GM19043 (cell line): Measurements from ENCODE around the gene COX8C.
"Not testable (repeated sequence)": the region's sequence is repeated elsewhere in the genome, so short reads cannot be mapped to it uniquely, and the experiment has no call there.

ENCODE experiments used
- ATAC-seq: cut with Tn5 transposase; IDR thresholded peaks from one replicate; pipeline ENCODE4 v1.9.1; 2021; ENCODE audit warnings: low read depth; ENCODE audit not compliant: unreplicated experiment

COX8C gene

DNA sequence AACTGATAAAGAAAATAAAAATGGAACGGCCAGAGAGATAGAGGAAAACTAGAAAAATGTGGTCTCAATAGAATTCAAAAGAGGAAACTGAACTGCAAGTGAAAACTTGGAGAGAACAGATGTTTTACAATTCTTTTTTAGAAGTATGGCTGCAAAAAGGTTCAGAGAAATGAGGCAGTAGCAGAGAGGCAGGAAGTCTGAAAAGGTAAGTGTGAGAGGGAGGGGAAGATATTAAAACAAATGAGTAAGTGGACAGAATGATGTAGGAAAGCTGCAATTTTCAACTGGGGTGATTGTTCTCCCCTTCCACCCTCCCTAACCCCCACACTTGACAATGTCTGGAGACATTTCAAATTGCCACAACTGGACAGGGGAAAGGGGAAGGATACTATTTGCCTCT lies 27.0 kb upstream of the COX8C start:
- ATAC-seq: peak; percentile 45

DNA sequence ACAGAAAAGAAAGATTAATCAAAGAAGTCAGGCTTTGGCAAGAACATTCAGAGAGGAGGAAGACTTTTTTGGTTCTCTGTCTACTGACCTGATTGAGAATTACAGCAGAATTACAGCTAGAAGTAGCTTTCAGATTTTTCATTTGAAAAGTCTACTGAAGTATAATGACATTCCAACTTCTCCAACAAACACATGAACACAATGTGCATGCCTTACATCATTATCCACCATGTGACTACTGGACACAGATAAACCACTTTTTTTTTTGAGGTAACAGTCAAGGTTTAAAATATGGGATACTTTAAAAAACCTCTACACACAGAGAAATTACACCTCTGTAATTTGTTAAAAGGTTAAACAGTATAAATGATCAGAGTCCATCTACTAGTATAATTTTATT lies 26.5 kb upstream of the COX8C start:
- ATAC-seq: no peak

DNA sequence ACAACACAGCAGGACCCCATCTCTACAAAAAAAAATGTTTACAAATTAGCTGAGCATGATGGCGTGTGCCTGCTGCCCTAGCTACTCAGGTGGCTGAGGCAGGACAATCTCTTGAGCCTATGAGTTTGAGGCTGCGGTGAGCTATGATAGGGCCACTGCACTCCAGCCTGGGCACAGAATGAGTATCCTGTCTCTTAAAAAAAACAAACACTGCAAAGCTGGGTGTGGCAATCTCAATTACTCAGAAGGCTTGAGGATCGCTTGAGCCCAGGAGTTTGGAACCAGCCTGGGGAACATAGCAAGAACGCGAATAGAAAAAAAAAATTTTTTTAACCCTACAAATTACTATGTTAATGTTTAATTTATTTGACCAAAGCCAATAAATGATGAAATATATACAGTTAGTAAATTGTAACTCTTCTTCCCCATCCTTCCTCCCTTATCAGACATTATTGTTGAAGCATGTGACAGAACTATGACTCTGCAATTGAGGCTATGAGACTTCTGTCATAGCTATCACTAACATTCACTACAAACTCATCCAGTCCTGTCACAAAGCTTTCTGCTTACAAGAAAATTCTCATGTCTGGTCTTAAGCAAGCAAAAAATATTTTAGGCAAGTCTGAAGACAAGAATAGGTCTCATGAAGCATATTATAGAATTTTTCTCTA lies 23.9 kb upstream of the COX8C start:
- ATAC-seq: no peak

DNA sequence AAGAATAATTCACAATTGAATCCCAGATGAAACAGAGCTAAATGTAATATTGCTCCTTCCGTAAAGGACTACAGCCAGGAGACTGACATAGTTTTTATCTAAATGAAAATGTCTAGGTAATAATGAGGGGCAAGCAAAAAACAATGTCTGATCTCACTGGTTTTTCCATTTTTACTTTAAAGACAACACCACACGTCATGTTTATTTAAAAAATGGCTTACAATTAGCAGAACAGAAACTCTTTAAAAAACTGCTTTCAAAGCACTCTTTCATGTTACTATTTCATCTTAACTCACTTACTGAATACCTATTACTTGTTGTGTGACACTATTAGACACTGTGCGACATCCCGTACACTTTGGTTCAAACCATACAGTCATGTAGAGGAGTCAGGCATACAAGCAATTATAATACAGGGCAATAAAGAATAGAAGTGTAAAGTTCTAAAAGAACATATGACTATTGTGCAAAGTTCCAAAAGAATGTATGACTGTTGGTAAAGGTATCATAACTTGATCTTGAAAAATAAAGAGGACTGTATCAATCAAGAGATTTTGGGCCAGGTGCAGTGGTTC lies 23.3 kb upstream of the COX8C start:
- ATAC-seq: no peak

DNA sequence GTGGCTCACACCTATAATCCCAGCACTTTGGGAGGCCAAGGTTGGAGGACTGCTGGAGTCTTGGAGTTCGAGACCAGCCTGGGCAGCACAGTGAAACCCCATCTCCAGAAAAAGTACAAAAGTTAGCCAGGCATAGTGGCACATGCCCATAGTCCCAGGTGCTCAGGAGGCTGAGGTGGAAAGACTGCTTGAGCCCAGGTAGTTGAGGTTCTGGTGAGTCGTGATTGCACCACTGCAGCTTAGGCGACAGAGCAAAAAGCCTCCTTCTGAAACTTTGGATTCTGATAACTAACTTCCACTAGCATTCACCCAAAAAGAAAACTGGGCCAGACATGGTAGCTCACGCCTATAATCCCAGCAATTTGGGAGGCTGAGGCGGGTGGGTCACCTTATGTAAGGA lies 20.8 kb upstream of the COX8C start:
- no peak for ATAC-seq

DNA sequence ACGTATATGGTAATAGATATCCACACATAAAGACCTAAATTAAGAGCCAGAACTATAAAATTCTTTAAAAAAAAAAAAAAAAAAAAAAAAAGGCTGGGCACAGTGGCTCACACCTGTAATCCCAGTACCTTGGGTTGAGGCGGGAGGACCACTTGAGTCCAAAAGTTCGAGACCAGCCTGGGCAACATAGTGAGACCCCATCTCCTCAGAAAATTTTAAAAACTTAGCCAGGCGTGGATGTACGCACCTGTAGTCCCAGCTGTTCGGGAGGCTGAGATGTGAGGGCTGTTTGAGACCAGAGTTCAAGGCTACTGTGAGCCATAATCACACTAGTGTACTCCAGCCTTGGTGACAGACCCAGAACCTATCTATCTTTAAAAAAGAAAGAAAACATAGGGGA lies 18.4 kb upstream of the COX8C start:
- no peak for ATAC-seq

DNA sequence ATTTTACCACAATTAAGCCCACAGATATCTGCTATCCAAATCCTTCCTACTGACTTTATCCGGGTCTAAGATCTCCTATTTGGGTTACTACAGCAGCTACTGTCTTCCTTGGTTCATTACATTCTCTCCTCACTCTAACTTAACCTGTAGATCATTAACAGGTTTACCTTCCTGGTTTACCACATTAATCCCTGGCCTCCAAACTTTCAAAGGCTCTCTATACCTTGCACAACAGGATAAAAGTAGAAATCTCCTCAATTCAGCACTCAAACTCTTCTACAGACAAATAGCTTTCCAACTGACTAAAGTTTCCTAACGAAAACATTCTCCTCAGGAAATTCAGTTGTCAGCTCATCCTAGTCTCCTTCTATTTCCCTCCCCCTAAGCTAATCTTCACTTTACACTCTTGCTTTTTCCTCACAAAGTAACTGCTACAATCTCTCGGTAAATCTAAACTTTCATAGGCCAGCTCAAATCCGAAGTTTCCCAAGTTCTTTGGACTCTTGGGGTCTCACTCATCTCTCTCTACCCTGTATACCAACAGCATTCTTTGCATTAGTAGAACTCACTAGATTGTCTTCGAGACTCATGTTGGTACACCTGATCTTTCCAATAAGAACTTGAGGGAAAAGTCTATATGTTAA lies 16.9 kb upstream of the COX8C start:
- ATAC-seq: no peak

DNA sequence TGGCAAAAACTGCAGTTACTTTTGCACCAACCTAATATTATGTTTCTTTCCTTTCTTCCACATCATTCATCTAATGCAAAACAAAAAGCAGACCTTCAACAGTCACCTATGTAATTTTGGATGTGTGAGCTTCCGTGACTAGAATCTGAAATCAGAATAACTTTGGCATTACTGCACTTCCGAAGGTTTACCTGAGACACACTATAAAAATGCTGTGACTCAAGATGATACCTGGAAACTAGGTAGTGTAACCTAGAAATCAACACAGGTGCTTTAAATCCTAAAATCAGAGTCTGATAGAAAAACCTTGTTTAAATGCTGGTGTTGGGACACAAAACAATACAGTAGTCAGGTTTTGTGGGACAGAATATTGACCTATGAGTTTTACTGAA lies 16.4 kb upstream of the COX8C start:
- ATAC-seq: no peak

DNA sequence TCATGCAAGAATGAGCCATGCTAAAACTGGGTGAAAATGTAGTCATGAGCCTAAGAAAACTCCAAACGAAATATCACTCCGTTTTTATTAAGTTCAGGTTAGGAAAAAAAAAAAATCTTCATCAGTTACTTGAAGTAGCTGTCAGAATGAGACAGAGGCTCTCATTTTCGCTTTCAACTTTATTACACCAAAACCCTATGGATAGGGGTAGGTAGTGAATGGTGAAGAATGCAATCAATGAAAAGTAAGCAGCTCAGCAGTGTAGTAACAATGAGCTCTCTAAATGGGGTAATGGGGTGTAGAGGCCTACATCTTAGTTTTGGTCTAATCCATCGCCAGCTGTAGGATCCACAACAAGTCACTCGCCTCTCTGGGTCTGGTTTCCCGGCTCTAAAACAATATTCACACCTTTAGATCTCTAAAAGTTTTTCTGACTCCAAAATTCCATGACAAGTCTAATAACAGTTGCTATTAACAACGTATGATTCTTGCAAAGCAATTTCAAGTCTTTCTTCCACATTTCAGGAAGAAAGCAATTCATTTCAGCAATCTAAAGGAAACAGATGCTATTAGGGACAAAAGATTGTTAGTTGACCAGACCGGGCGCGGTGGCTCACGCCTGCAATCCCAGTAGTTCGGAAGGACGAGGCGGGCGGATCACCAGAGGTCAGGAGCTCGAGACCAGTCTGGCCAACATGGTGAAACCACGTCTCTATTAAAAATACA lies 15.8 kb upstream of the COX8C start:
- no peak for ATAC-seq

DNA sequence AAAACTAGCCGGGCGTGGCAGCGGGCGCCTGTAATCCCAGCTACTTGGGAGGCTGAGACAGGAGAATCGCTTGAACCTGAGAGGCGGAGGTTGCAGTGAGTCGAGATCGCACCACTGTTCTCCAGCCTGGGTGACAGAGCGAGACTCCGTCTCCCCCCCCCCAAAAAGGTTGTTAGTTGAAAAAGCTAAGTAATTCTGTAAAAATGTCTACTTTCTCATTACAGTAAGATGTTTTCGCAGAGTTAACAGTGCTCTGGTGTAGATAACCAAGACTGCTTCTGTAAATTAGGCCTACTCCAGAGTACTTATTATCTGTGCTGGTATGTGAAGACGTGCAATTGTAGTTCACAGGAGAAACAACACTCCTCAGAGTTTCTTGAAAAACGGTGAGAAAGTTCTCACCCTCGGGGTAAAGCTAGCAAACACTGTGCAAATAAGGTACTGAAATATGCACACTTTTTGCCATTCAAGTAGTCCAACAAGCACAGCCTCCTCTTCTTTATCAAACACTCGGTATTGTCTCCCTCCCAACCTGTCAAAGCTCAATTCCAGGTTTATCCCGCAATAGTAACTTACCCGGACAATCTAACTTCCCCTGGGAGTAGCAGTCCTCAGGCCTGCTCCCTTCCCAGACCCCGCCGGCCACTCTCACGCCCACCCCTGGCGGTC lies 15.1 kb upstream of the COX8C start:
- no peak for ATAC-seq

DNA sequence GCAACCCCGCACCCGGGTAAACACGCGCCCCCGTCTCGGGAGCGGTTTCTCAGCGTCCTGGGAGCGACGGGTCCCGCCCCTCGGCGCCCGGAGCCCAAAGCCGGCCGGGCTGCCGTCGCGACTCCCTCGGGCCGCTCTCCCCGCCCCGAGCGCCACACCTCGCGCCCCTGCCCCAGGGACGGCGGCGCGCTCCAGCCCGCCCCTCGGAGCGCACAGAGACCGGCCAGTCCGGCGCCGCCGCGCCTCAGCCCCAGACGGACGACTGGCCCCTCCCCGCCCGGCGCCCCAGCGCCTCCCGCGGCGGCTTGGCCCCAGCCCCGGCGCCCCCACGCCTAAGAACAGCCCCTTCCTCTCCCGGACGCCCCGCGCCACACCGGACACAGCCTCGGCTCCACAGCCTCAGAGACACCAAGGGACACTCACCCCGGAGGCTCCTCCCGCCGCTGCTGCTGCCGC lies 14.6 kb upstream of the COX8C start:
- ATAC-seq: peak; percentile 46

DNA sequence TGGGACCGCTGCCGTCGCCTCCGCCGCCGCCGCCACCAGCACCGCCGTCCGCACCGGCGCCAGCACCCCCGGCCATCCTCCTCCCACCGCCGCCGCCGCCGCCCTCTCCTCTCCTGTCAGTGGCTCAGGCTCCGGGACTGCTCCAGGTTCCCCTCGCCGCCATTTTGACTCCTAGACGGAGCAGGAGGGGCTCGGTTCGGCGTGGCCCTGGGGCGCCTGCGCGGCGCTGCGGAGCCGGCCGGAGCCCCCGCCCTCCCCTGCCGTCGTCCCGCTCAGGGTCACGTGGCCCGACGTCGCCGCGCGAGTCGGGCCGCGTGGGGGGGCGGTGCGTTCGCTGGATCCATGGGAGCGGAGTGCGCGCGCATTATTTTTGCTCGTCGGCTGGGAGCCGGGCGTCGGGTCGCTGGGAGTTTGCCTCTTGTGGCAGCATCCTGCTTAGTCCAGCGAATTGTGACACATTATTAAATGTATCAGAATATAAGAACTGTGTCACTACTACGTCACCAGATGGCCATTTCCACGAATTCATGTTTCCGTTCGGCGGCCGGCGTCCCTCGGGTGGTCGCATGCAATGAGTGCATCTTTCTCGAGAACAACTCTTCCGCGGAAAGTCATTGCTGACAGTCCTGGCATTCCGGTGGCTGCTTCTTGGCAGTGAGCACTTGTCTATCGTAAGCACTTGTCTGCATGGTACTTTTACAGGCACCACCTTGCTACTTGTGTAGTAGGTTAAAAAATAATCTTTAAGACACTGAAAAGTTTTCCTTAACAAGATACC lies 13.9 kb upstream of the COX8C start, which contains the start of gene BTBD7:
Gene BTBD7, minus strand, starts transcription at position 184 of the 778 bp plus-strand sequence. CDS start 36,985 bp downstream, outside the sequence.
- peak; percentile 66 for ATAC-seq

DNA sequence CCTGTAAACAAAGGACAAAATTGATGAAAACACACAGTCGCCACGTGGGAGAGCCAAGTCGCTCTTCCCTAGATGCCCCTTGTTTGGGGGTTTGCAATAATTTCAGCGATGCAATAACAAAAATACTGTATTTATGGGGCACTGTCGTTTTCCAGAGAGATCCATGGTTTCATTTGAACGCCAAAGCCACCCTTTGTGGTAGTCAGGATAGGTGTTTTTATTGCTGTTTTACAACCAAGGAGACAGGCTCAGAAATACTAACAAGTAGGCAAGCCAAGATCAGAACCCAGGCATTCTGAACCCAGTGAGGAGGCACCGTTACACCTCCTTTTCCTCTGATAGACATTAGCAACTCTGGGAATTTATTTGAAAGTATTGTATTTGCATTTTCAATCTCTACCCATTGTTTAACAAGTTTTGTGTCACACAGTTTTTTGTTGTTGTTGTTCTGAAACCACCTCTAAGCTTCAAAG lies 13.3 kb upstream of the COX8C start:
- no peak for ATAC-seq

DNA sequence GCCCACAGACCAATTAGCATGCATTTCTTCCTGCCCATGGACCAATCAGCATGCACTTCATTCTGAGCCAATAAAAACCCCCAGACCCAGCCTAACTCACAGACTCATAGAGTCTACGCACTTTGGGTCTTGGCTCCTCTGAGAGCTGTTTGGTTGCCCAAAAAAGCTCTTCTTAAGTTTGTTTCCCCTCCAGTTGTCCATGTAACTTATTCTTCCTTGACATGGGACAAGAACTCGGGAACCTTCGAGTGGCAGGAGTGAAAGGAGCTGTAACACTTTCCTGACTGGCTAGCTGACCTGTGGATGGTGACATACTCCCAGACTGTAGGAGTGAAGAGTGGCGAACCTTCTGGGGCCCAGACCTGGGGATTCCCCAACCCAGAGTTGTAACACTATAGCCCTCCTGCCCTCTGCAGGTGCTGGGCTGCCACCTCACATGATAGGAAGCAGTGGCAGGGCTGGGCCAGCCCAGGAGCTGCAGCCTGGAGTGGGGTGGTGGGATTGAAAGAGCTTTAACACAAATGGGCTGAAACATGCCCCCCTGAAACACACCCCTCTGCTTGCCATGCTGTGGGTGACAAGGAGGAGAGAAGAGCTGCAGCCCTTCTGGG lies 9.7 kb upstream of the COX8C start:
- no peak for ATAC-seq

DNA sequence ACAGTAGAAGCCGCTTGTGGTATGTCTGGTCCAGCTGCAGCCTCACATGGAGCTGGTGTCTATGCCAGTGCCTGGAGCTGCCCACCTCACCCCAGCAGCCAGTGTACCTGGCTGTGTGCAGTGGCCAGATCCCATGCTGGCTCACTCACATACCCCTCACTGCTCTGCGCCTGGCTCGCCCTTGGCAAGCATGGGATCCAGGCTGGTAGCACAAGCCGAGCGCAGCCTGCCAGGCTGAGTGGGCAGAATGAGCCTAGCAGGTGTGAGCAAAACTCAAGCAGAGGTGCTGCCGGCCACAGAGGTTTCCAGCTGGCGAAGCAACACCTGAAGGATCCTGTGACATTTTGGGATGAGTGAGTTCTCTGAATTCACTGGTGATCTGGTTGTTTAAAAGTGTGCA lies 9.1 kb upstream of the COX8C start:
- no peak for ATAC-seq

DNA sequence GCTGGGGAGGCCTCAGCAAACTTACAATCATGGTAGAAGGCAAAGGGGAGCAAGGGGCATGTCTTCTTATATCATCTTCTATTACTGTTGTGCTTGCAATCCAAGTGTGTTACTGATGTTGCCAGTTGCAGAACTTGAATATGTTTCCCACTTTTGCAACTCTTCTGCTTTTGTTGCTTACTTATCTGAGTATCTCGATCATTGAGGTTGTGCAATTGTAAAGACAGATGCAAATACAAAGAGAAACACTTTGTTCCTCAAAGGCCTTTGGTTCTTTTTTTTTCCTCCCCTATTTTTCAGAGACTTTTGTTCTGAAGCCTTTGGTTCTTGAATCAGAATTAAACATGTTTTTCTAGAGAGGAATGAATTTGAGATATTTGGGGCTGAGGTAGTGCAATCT lies 3.7 kb upstream of the COX8C start:
- no peak for ATAC-seq

DNA sequence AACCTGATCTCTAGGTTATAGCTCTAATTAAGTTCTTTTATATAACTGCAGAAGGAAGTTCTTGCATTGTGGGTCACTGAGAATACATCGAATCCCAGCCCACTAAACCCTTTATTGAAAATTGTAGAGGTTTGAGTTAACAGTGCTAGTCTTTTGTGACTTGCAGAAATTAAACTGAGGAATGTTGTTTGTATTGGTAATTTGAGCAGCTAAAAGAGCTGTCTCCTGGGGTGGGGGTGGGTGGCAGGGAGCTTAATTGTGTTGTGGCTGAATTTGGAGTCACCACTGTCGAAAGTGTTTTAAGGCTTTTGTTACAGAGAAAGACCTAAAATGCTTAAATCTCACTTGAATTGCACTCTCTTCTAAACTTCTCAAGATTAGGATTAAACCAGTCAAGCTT lies 3.2 kb upstream of the COX8C start:
- no peak for ATAC-seq

DNA sequence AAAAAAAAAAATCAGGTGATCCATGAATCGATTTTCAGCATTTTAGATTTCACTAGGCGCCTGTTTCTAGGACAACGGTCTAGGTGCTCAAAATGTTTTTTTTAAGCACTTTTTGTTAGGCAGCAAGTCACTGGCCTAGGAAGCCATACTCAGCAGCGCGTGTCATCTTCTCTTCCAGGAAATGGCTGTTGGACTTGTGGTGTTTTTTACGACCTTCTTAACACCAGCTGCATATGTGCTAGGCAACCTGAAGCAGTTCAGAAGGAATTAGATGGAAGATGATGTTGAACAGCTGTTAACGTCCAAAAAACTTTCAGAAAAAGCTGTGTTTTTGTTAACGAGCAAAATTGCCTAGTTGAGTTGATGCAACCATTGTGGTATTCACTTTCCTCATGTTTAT lies 868 bp downstream of the COX8C start:
- no peak for ATAC-seq

DNA sequence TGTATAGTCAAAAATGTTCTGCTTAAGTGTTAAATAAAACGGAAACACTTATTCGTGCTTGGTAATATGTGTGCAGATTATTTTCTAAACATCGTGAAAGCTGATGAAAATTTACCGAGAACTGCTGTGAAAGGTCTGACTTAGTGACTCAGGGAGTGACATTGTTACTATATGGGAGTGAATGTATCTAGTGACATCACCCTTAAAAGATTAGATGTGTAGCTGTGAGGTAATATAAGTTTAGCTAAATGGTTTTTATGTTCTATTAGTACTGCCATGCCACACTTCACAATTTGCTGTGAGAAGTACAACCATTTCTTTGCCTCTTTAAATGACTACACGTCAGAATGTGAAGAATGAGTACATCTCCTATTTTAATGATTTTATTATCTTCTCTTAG lies 1.3 kb downstream of the COX8C start:
- no peak for ATAC-seq

DNA sequence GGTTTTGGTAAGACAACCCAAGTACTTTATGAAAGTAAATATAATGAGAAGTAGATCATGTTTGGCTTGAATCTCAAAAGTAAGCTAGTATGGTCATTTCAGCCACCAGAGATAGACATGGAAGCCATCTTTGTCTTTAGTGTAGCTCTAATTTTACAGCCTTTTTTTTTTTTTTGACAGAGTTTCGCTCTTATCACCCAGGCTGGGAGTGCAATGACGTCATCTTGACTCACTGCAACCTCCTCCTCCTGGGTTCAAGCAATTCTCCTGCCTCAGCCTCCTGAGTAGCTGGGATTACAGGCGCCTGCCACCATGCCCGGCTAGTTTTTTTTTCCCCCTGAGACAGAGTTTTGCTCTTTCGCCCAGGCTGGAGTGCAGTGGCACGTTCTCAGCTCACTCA lies 7.9 kb downstream of the COX8C start:
- ATAC-seq: not testable (repeated sequence)
